SU-DHL-6 (cell line): Measurements from ENCODE around the gene CADM1.

Experiments
- H2AFZ ChIP-seq: fragments of 200-600 bp; sonication (generic); 2 replicates; pipeline ENCODE4 v1.6.1; 2014; ENCODE audit warnings: low read depth, mild to moderate bottlenecking, moderate library complexity, mixed read lengths, antibody characterized with exemption, low read length; ENCODE audit not compliant: severe bottlenecking
- H3F3A ChIP-seq: fragments of 200-600 bp; shearing (Covaris generic); 2 replicates; pipeline ENCODE4 v1.6.0; 2016; ENCODE audit warnings: antibody characterized with exemption, mild to moderate bottlenecking; ENCODE audit not compliant: insufficient read depth
- H3K27ac ChIP-seq: fragments of 200-600 bp; sonication (generic); 2 replicates; pipeline ENCODE4 v1.5.1; 2016; ENCODE audit warnings: low read depth, mild to moderate bottlenecking, low read length, moderate library complexity, mixed read lengths
- H3K27me3 ChIP-seq: fragments of 200-600 bp; sonication (generic), shearing (Covaris generic); 2 replicates; pipeline ENCODE4 v1.6.0; 2014; ENCODE audit warnings: mild to moderate bottlenecking, low read length
- H3K36me3 ChIP-seq: fragments of 200-600 bp; sonication (generic); 2 replicates; pipeline ENCODE4 v1.6.1; 2014; ENCODE audit warnings: mild to moderate bottlenecking, low read length, mixed read lengths
- H3K4me2 ChIP-seq: fragments of 300-600, 200-600 bp; shearing (Covaris generic), sonication (generic); 2 replicates; pipeline ENCODE4 v1.6.0; 2014; ENCODE audit warnings: low read length, low read depth, mild to moderate bottlenecking; ENCODE audit not compliant: poor library complexity, severe bottlenecking
- H3K4me3 ChIP-seq: fragments of 200-600 bp; sonication (generic); 2 replicates; pipeline ENCODE4 v1.5.1; 2014; ENCODE audit warnings: antibody characterized with exemption, low read length, mild to moderate bottlenecking, mixed read lengths; ENCODE audit not compliant: insufficient read depth, poor library complexity, severe bottlenecking
- H3K79me2 ChIP-seq: fragments of 200-600 bp; sonication (generic); 2 replicates; pipeline ENCODE4 v1.6.1; 2014; ENCODE audit warnings: mild to moderate bottlenecking, low read length, moderate library complexity; ENCODE audit not compliant: insufficient read depth
- H3K9ac ChIP-seq: fragments of 200-600 bp; sonication (generic); 2 replicates; pipeline ENCODE4 v1.7.0; 2014; ENCODE audit warnings: mild to moderate bottlenecking, low read length
- H3K9me2 ChIP-seq: fragments of 200-600 bp; sonication (generic); replicated peaks from 2 replicates; pipeline ENCODE4 v1.6.1; 2014; ENCODE audit warnings: low read length; ENCODE audit not compliant: insufficient read depth
- H3K9me3 ChIP-seq: fragments of 200-600 bp; sonication (generic); 2 replicates; pipeline ENCODE4 v1.6.1; 2014; ENCODE audit warnings: low read length, mixed read lengths; ENCODE audit not compliant: insufficient read depth
- H4K20me1 ChIP-seq: fragments of 200-600 bp; sonication (generic); 2 replicates; pipeline ENCODE4 v1.6.1; 2014; ENCODE audit warnings: low read depth, mild to moderate bottlenecking, antibody characterized with exemption, low read length, moderate library complexity, mixed read lengths
- EZH2phosphoT487 ChIP-seq: fragments of 200-600 bp; sonication (generic), shearing (Covaris generic); conservative IDR thresholded peaks from 2 replicates; pipeline ENCODE4 v1.6.1; 2018; ENCODE audit warnings: mild to moderate bottlenecking, antibody characterized with exemption, low read length, moderate library complexity, mixed read lengths
- TF ChIP-seq, protein P1 (sequence below): fragments of 200-600 bp; sonication (generic); IDR thresholded peaks from one replicate; pipeline ENCODE4 v1.5.1; 2017; ENCODE audit warnings: antibody characterized with exemption, mild to moderate bottlenecking, low read length, moderate library complexity; ENCODE audit not compliant: insufficient read depth, poor library complexity, severe bottlenecking

CADM1 gene

DNA sequence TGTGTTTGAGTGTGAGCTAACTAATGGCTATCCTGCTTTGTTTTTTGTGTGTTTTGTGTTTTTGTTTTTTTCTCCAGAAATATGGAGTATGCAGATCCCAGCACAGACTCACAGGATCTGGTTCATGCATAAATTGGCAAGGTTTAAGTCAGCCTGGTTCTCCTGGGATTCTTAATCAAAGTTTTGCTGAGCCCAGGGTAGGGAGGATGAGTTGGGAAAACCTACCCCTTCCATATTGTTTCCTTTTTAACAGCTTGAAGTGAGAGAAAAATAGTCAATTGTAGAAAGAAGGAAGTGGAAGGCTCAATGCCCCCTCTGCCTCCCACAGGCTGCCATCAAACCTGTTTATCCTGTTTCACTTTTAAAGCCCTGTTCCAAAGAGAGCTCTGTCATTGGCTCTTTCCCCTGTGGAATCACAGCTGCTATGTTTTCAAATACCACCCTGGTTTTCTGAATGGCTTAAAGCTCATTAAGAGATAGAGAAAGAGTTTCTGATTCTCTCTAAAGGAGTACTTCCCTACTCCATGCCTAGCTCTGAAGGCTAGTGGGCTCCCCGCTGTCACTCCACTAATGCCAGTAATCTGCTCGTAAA lies 23.4 kb upstream of the CADM1 start:
- no peak overlapping the region for H2AFZ ChIP-seq
- no peak overlapping the region for H3K4me3 ChIP-seq
- H3K27me3 ChIP-seq = no peaks in the 10 kb centered on the region
- H3F3A ChIP-seq = no peaks in the 10 kb centered on the region
- no peaks in the 10 kb centered on the region for H3K9me3 ChIP-seq
- H3K79me2 ChIP-seq = no peaks in the 10 kb centered on the region
- H3K9me2 ChIP-seq = no peaks in the 10 kb centered on the region
- no peak overlapping the region for H3K4me2 ChIP-seq
- no peak for TF ChIP-seq EZH2phosphoT487
- TF ChIP-seq, protein P1, sequence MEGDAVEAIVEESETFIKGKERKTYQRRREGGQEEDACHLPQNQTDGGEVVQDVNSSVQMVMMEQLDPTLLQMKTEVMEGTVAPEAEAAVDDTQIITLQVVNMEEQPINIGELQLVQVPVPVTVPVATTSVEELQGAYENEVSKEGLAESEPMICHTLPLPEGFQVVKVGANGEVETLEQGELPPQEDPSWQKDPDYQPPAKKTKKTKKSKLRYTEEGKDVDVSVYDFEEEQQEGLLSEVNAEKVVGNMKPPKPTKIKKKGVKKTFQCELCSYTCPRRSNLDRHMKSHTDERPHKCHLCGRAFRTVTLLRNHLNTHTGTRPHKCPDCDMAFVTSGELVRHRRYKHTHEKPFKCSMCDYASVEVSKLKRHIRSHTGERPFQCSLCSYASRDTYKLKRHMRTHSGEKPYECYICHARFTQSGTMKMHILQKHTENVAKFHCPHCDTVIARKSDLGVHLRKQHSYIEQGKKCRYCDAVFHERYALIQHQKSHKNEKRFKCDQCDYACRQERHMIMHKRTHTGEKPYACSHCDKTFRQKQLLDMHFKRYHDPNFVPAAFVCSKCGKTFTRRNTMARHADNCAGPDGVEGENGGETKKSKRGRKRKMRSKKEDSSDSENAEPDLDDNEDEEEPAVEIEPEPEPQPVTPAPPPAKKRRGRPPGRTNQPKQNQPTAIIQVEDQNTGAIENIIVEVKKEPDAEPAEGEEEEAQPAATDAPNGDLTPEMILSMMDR = no peak
- H3K9ac ChIP-seq = no peak overlapping the region
- H4K20me1 ChIP-seq = no peaks in the 10 kb centered on the region
- no peaks in the 10 kb centered on the region for H3K36me3 ChIP-seq
- no peak overlapping the region for H3K27ac ChIP-seq

DNA sequence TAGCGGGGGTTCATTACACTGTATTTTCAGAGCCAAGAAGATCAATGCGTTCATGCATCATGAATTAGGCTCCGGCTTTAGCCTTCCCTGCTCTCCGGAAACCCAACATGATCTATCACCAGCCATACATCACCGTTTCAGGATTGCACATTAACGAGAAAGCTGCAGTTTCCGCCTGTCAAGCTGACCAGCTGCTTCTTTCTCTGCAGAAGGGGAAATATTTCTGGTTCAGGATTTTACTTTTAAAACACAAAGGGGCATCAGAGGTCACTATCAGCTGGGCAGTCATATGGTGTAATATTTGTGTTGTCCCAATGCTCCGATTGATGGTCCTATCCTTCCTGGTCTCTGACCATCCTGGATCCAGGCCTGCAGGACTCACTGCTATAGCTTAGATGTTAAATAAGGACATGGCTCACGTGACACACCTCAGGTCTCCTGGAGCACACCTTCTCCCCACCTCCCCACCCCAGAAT lies 21.4 kb upstream of the CADM1 start:
- Histone ChIP-seq H4K20me1 (no peaks in the 10 kb centered on the region), H3K36me3 (no peaks in the 10 kb centered on the region), H3F3A (no peaks in the 10 kb centered on the region), H3K4me2 (no peak overlapping the region), H3K9me3 (no peaks in the 10 kb centered on the region), H3K9me2 (no peaks in the 10 kb centered on the region), H3K4me3 (no peak overlapping the region), H3K27ac (no peak overlapping the region), H2AFZ (no peak overlapping the region), H3K9ac (no peak overlapping the region), H3K27me3 (no peaks in the 10 kb centered on the region), H3K79me2 (no peaks in the 10 kb centered on the region)
- no peak for TF ChIP-seq EZH2phosphoT487
- TF ChIP-seq, protein P1 = no peak

DNA sequence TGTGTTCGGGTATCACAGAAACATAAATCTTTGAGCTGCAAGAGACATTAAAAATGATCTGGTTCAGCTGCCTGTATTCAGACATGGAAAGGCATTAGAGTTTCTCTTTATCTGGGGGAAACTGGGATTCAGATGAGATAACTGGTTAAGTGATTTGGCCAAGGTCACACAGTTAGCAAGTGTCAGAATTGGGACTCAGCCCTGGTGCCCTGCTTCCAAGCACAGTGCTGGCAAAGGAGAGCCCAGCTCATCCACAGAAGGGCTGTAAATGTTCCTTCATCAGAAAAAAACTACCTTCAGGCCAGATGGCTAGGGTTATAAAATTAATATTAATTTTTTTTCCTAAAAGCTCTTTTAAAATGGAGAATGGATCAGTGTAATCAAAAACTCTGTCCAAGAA lies 20.4 kb upstream of the CADM1 start:
- H3K9me2 ChIP-seq = no peaks in the 10 kb centered on the region
- no peaks in the 10 kb centered on the region for H3K27me3 ChIP-seq
- H2AFZ ChIP-seq = no peak overlapping the region
- H3K4me2 ChIP-seq = no peak overlapping the region
- no peaks in the 10 kb centered on the region for H3F3A ChIP-seq
- no peak overlapping the region for H3K4me3 ChIP-seq
- H4K20me1 ChIP-seq = no peaks in the 10 kb centered on the region
- no peak overlapping the region for H3K9ac ChIP-seq
- H3K79me2 ChIP-seq = no peaks in the 10 kb centered on the region
- no peaks in the 10 kb centered on the region for H3K36me3 ChIP-seq
- TF ChIP-seq, protein P1 = no peak
- no peak for TF ChIP-seq EZH2phosphoT487
- no peak overlapping the region for H3K27ac ChIP-seq
- no peaks in the 10 kb centered on the region for H3K9me3 ChIP-seq
